Fibroblast of skin of right quadriceps (primary cell): ENCODE data around the gene DLEC1.

Experiments
- DNase-seq: peaks from one replicate; pipeline ENCODE4 v3.0.0-alpha.2; 2013

Gene DLEC1

GRCh38 chr3:38163841-38164642, 125.0 kb downstream of the DLEC1 start:
- DNase-seq = no peak

- no peak for DNase-seq
Observed at GRCh38 chr3:38164643-38164951, 125.6 kb downstream of the DLEC1 start.

- DNase-seq = peak; percentile 100
Observed at GRCh38 chr3:38164952-38165721, 126.1 kb downstream of the DLEC1 start, which contains the start of gene OXSR1. Gene OXSR1, plus strand, starts transcription at chr3:38165537. Its CDS starts 340 bp downstream, at chr3:38165877.

GRCh38 chr3:38165722-38166387, 126.8 kb downstream of the DLEC1 start:
- no peak for DNase-seq

GRCh38 chr3:38167591-38167990, 128.6 kb downstream of the DLEC1 start:
- DNase-seq = no peak

- peak; percentile 75 for DNase-seq
Observed at GRCh38 chr3:38168151-38169026, 129.4 kb downstream of the DLEC1 start.

- peak; percentile 52 for DNase-seq
Observed at GRCh38 chr3:38169027-38169317, 130.0 kb downstream of the DLEC1 start.

- no peak for DNase-seq
Observed at GRCh38 chr3:38170722-38171121, 131.7 kb downstream of the DLEC1 start.

- DNase-seq = no peak
Observed at GRCh38 chr3:38171622-38172021, 132.6 kb downstream of the DLEC1 start.
